ENCODE measurements around the gene RAP1GAP2. TPM values are rescaled to one million over a fixed set of nuclear protein-coding genes. Genes with fewer than 3 reads are reported as not detected.
A peak's percentile ranks its signal among the peaks of the same experiment; 100 is the strongest.

RAP1GAP2 gene
- total RNA-seq, 3 donors from 2014 or later: 26.6 to 45.3 (median 43.3) TPM

DNA sequence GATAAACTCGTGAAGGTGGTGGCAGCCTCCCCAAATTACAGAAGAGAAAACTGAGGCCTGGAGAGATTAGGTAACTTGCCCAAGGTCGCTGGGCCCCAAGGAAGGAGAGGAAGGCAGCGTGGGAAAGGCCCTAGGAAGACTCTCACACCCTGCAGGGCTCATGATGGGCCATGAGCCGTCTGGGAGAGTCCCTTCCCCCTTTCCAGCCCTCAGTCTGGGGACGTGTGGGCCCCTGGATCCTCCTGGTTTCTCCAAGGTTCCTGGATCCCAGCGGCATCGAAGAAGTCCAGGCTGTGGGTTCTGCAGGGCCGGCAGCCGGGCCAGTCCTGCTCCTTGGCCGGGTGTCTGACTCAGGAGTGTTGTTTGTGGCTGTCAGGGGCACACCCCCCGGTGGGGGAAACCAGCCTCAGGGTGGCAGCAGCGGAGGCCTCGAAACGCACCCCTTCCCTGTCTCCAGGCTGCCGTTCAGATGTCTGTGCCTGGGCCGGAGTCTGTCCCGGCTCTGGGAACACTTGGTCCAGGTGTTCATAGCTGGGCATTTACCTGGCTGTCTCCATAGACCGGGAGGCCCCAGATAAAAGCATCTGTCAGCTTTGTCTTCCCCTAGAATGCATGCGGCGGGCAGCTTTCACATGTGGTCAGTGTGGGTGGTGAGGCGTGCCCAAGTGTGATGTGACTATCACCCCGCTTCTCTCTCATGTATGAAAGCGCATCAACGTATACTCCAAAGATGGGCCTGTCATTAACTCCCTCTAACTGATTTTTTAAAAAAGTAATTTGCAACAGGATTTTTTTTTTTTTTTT, 3.7 kb upstream of the RAP1GAP2 start:
- DNase-seq: no peak
- Histone ChIP-seq H3K4me1 (ENCODE audit: low read depth) (peaks cover 18% of the 10 kb centered on the region), H3K9me3 (no peaks in the 10 kb centered on the region), H3K36me3 (ENCODE audit: low read depth) (no peaks in the 10 kb centered on the region), H3K4me3 (no peak overlapping the region)
- intact Hi-C loops (cut with DNase I, micrococcal nuclease): no loop called here
- TF ChIP-seq CTCF (IDR thresholded peaks at IDR 0.05): no peak
- no peak for ATAC-seq

- TF ChIP-seq CTCF (IDR thresholded peaks at IDR 0.05): no peak
- ATAC-seq: no peak
- Histone ChIP-seq H3K36me3 (ENCODE audit: low read depth) (no peaks in the 10 kb centered on the region), H3K4me3 (no peak overlapping the region), H3K9me3 (no peaks in the 10 kb centered on the region), H3K4me1 (ENCODE audit: low read depth) (peaks cover 26% of the 10 kb centered on the region)
- intact Hi-C loops (cut with DNase I, micrococcal nuclease): no loop called here
- DNase-seq: no peak
These were observed 2.0 kb upstream of the RAP1GAP2 start for GRCh38 chr17:2794111-2794803.

- Histone ChIP-seq H3K9me3 (no peaks in the 10 kb centered on the region), H3K4me3 (no peak overlapping the region), H3K4me1 (ENCODE audit: low read depth) (peaks cover 26% of the 10 kb centered on the region), H3K36me3 (ENCODE audit: low read depth) (no peaks in the 10 kb centered on the region)
- ATAC-seq: no peak
- intact Hi-C loops (cut with DNase I, micrococcal nuclease): no loop called here
- TF ChIP-seq CTCF (IDR thresholded peaks at IDR 0.05): no peak
- no peak for DNase-seq
These were observed 636 bp upstream of the RAP1GAP2 start for GRCh38 chr17:2795441-2796163.

DNA sequence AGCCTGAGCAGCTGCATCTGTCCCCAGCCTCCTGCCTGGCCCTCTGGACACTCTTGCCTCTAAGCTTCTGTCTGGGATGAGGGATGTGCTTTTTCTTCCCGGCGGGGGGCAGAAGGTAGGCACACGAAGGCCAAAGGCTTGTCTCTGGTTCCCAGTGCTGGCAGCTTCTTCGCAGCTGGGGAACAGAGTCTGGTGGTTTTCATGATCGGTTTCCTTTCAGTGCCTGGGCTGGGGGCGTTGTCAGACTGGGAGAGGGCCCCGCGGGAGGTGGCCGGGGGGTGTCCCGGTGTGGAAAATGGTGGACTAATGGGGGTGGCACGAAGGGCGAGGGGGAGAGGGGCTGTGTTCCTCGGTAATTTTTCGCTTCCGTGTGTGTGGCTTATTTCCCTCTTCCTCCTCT, 988 bp downstream of the RAP1GAP2 start:
- intact Hi-C loops (cut with DNase I, micrococcal nuclease): no loop called here
- no peaks in the 10 kb centered on the region for H3K9me3 ChIP-seq
- TF ChIP-seq CTCF (IDR thresholded peaks at IDR 0.05): no peak
- H3K4me1 ChIP-seq (ENCODE audit: low read depth): peaks cover 26% of the 10 kb centered on the region
- peak; percentile 24 for ATAC-seq
- peak in 2 of 3 donors; percentile 36 to 63 for DNase-seq
- H3K4me3 ChIP-seq: no peak overlapping the region
- no peaks in the 10 kb centered on the region for H3K36me3 ChIP-seq (ENCODE audit: low read depth)

DNA sequence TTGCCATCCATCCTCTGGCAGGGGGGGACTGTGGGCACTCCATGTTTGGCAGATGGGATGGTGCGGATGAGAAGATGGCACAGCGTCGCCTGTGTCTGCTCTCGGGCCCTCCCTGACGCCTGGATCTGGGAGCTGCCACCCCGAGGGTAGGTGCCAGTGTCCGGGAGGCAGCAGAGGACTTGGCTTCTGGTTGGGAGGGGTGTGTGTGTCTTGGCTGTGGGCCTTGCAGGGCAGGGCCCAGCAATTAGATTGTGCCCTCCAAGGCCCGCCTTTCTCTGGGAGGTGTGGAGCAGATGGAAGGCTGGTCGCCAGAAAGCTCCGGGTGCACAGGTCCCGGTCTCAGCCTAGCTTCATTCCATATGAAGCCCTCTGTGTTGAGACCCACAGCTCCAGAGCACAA, 1.4 kb downstream of the RAP1GAP2 start:
- Histone ChIP-seq H3K4me1 (ENCODE audit: low read depth) (peaks cover 26% of the 10 kb centered on the region), H3K36me3 (ENCODE audit: low read depth) (no peaks in the 10 kb centered on the region), H3K9me3 (no peaks in the 10 kb centered on the region), H3K4me3 (no peak overlapping the region)
- intact Hi-C loops (cut with DNase I, micrococcal nuclease): no loop called here
- DNase-seq: peak; percentile 86 to 87 (median 86)
- no peak for TF ChIP-seq CTCF (IDR thresholded peaks at IDR 0.05)
- peak; percentile 86 for ATAC-seq

Measured in mucosa of descending colon (tissue), 3 donors.